ENCODE data around the gene SLA2.

DNA sequence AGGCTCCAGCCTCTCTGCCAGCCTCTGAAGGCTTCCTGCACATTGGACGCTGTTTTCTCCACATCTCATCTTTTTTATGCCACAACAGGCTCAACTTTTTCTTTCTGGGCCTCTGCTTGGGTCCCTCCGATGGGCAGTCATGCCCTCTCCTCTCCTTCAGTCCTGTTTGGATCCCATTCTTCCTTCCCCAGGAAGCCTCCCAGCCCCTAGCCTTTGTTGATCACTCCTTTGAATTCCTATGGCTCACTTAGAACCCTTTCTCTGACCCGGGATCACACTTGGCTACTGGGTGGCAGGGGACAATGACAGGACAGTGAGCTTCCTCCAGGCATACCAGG lies 4.5 kb downstream of the SLA2 start:
- TF ChIP-seq, protein P1, sequence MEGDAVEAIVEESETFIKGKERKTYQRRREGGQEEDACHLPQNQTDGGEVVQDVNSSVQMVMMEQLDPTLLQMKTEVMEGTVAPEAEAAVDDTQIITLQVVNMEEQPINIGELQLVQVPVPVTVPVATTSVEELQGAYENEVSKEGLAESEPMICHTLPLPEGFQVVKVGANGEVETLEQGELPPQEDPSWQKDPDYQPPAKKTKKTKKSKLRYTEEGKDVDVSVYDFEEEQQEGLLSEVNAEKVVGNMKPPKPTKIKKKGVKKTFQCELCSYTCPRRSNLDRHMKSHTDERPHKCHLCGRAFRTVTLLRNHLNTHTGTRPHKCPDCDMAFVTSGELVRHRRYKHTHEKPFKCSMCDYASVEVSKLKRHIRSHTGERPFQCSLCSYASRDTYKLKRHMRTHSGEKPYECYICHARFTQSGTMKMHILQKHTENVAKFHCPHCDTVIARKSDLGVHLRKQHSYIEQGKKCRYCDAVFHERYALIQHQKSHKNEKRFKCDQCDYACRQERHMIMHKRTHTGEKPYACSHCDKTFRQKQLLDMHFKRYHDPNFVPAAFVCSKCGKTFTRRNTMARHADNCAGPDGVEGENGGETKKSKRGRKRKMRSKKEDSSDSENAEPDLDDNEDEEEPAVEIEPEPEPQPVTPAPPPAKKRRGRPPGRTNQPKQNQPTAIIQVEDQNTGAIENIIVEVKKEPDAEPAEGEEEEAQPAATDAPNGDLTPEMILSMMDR (IDR thresholded peaks at IDR 0.05) = no peak
- TF ChIP-seq POLR2AphosphoS5 (IDR thresholded peaks at IDR 0.05; ENCODE audit: low read depth, low read length) = no peak
- TF ChIP-seq, protein P2, sequence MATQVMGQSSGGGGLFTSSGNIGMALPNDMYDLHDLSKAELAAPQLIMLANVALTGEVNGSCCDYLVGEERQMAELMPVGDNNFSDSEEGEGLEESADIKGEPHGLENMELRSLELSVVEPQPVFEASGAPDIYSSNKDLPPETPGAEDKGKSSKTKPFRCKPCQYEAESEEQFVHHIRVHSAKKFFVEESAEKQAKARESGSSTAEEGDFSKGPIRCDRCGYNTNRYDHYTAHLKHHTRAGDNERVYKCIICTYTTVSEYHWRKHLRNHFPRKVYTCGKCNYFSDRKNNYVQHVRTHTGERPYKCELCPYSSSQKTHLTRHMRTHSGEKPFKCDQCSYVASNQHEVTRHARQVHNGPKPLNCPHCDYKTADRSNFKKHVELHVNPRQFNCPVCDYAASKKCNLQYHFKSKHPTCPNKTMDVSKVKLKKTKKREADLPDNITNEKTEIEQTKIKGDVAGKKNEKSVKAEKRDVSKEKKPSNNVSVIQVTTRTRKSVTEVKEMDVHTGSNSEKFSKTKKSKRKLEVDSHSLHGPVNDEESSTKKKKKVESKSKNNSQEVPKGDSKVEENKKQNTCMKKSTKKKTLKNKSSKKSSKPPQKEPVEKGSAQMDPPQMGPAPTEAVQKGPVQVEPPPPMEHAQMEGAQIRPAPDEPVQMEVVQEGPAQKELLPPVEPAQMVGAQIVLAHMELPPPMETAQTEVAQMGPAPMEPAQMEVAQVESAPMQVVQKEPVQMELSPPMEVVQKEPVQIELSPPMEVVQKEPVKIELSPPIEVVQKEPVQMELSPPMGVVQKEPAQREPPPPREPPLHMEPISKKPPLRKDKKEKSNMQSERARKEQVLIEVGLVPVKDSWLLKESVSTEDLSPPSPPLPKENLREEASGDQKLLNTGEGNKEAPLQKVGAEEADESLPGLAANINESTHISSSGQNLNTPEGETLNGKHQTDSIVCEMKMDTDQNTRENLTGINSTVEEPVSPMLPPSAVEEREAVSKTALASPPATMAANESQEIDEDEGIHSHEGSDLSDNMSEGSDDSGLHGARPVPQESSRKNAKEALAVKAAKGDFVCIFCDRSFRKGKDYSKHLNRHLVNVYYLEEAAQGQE (IDR thresholded peaks at IDR 0.05; ENCODE audit: insufficient read depth in 1 of 2, low read depth in 2 of 2, low read length in 1 of 2) = no peak
- no peak for TF ChIP-seq SIN3A (IDR thresholded peaks at IDR 0.05; ENCODE audit: borderline replicate concordance, insufficient read depth, low read depth, low read length)
- TF ChIP-seq TCF7L2 (IDR thresholded peaks at IDR 0.05; ENCODE audit: low read depth, low read length) = no peak
